GM13976 (cell line): ENCODE results near the gene STARD8.

Experiments
- DNase-seq: peaks from one replicate; pipeline ENCODE4 v3.0.0; 2012; ENCODE audit warnings: low spot score
- CTCF ChIP-seq: IDR thresholded peaks from 2 replicates; pipeline ENCODE4 v1.5.1; 2012; ENCODE audit warnings: borderline replicate concordance, mild to moderate bottlenecking; ENCODE audit not compliant: insufficient read depth; ENCODE audit errors: extremely low read depth, missing control alignments, control extremely low read depth
- in situ Hi-C: fragments of 300-500 bp; cut with MboI; formaldehyde crosslinking; loops from one replicate; pipeline ENCODE4 v1.12.0; 2022; ENCODE audit warnings: low sequenced_read_pairs, mixed read lengths, inconsistent platforms; ENCODE audit not compliant: unreplicated experiment

STARD8 gene

DNA sequence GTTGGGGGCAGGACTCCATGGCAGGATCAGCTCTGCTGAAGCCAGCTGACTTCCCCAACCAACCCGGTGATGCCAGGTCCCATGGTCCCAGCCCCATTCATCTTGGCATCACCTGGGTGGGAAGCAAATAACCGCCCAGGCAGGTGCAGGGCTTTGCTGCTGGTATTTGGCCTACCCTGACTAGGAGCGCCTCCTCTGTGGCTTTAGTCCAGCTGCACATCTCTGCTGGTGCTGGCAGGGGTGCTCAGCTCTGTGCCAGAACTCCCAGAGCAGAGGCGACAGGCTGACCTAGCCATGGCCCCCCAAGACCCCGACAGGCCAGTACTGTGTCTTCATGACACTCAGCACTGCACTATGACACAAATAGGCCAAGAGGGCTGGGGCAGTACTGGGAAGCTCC lies 64.4 kb downstream of the STARD8 start:
- in situ Hi-C loops = loop anchor here (25.0 kb wide), 2 partner anchors 200 to 525 kb away; no protein-coding TSS in a partner anchor
- no peak for TF ChIP-seq CTCF
- no peak for DNase-seq

- no peak for DNase-seq
- in situ Hi-C loops = loop anchor here (25.0 kb wide), 2 partner anchors 203 to 528 kb away; no protein-coding TSS in a partner anchor
- no peak for TF ChIP-seq CTCF
Measured at GRCh38 chrX:68714856-68715255, 67.4 kb downstream of the STARD8 start.

DNA sequence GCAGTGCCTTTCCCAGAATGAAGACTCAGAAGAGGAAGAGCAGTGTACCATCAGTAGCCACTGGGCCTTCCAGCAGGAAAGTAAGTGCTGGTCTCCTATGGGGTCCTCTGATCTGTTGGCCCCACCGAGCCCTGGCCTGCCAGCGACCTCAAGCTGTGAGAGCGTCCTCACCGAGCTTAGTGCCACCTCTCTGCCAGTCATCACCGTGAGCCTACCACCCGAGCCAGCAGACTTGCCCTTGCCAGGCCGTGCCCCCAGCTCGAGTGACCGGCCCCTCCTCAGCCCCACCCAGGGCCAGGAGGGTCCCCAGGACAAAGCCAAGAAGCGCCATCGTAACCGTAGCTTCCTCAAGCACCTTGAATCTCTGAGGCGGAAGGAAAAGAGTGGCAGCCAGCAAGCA lies 69.7 kb downstream of the STARD8 start:
- DNase-seq = no peak
- TF ChIP-seq CTCF = no peak
- in situ Hi-C loops = loop anchor here (25.0 kb wide), 2 partner anchors 205 to 530 kb away; no protein-coding TSS in a partner anchor

- no peak for TF ChIP-seq CTCF
- in situ Hi-C loops = loop anchor here (25.0 kb wide), 2 partner anchors 206 to 531 kb away; no protein-coding TSS in a partner anchor
- no peak for DNase-seq
Measured at GRCh38 chrX:68717663-68718442, 70.4 kb downstream of the STARD8 start.

GRCh38 chrX:68718443-68718820 lies 71.0 kb downstream of the STARD8 start:
- DNase-seq = no peak
- in situ Hi-C loops = loop anchor here (25.0 kb wide), 2 partner anchors 206 to 531 kb away; no protein-coding TSS in a partner anchor
- no peak for TF ChIP-seq CTCF

DNA sequence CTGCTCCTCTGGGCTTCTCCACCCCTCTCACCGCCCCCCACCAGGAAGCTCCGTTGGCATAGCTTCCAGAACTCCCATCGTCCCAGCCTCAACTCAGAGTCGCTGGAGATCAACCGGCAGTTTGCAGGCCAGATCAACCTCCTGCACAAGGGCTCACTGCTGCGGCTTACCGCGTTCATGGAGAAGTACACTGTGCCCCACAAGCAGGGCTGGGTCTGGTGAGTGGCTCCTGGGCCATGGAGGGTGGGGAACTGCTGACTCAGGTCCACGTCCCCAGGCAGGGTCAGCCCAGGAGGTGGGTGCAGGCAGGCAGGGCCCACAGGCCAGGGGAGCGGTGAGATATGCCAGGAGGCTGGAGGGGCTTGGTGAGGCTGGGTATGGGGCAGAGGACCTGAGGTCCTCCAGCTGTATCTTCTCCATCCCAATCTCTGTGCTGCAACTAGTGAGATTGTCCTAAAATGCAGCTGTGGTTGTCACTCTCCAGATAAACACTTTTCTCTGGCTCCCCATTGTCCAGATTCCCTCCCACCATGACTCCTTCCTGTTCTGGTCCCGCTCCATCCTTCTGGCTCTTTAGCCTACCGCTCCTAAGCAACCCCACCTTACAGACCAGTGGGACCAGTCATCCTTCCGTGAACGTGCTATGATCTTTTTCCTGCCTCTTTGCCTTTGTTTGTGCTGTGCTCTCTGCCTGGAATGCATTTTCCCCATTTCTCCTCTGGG lies 71.9 kb downstream of the STARD8 start:
- no peak for DNase-seq
- no peak for TF ChIP-seq CTCF
- in situ Hi-C loops = loop anchor here (25.0 kb wide), 2 partner anchors 207 to 532 kb away; no protein-coding TSS in a partner anchor
